Activated T-cell treated with anti-CD3 and anti-CD28 coated beads for 4 hours (primary cell): ENCODE data around the gene FAM237B.

ENCODE experiments used
- DNase-seq: peaks from one replicate; pipeline ENCODE4 v3.0.0-alpha.2; 2020

FAM237B gene

DNA sequence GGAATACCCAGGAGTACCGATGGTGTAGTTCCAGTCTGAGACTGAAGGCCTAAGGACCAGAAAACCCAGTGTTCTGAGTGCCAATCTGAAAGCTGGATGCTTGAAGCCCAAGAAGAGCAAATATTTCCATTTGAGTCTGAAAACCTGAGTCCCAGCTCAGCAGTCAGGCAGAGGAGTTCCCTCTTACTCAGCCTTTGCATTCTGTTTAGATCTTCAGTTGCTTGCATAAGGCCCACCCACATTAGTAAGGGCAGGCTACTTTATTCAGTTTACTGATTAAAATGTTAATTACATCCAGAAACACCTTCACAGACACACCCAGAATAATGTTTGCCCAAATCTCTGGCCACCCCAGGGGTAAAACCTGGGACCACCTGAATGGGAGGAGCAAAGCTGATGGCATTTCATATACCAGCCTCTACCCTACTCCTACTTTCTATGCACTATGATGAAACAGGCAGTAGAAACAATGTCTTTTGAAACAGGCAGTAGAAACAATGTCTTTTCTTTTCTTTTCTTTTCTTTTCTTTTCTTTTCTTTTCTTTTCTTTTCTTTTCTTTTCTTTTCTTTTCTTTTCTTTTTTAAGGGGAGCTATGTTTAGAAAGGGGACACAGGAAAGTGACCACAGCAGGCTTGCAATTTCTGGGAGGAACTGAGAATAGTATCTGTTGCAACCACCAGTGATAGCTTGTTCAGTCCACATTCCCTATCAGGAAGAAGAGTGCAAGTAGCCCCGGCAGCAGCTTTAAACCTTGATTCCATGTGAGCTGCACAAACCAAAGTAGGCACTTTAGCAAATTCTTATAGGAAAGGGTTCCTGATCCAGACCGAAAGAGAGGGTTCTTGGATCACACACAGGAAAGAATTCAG is 30.6 kb downstream of the FAM237B start:
- DNase-seq, result no peak

DNA sequence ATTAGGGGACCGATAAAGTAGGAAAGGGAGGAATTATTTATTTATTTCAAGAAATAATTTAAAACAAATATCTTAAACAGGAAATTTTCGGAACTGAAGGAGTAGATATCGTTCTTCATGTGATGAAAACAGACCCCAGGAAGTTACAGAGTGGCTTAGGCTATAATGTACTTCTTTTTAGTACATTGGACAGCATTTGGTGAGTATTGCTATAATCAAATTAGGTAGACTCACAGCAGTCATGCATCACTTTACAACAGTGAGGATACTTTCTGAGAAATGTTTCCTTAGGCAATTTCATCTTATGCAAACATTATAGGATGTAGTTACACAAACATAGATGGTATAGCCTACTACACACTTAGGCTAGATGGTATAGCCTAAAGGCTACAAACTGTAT is 33.0 kb downstream of the FAM237B start:
- no peak for DNase-seq

DNA sequence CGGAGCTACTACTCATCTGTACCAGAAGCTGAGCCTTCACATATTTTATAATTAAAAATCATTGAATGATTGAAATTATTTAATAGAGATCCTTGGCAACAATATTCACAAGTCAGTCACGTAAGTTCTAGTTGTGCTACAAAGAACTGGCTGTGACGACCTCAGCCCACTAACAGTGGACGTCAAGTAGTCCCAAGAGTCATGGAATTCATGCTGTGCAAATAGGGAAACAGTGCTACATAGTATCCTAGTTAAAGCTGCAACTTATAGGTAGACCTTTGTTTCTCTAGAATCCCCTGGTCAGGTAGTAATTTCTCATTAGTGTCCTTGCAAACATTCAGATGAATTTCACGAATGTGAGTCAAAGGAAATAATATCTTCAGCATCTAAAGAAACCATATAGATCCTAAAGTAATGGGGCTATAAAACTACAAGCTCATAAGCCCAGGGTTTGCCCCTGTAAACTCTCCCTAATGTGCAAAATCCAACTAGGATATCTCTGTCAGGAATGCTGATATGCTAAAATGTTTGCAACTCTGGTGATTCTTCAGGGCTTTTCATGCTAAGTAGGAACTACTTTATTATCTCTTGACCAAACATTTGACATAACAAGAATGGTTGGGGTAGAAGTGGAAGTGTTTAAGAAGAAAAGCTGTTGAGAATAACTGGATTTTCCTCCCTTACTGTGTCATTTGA is 44.9 kb downstream of the FAM237B start:
- DNase-seq, result no peak

DNA sequence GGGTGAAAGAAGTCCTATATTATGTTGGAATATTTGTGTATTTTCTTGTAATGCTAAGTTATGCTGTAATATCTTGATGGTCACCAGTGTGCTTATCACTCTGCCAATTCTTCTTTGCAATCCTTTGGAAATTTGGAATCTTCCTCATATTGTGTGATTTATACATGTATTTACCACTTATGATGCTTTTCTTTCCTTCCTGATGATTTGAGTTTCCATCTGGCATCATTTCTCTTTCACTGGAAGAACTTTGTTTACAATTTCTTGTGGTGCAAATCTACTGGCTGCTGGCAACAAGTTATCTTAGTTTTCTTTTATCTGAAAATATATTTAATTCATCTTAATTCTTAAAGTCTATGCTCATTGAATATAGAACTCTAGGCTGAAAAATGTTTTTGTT is 46.9 kb downstream of the FAM237B start:
- no peak for DNase-seq

DNA sequence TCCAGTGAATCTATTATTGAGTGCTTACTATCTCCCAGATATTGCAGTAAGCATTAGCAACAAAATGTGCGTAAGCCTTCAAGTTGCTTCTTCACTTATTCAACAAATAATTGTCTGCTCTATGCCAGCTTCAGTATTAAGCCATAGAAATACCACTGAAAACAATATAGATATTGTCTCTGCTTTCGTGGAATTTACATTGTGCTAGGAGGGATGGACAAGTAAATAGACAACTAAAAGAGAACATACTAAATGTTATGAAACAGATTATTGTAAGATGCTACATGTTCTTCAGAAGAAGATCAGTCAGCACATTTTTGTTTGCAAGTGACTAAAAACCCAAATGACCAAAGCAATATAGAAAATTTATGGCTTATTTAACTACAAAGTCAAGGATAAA is 48.9 kb downstream of the FAM237B start:
- no peak for DNase-seq

DNA sequence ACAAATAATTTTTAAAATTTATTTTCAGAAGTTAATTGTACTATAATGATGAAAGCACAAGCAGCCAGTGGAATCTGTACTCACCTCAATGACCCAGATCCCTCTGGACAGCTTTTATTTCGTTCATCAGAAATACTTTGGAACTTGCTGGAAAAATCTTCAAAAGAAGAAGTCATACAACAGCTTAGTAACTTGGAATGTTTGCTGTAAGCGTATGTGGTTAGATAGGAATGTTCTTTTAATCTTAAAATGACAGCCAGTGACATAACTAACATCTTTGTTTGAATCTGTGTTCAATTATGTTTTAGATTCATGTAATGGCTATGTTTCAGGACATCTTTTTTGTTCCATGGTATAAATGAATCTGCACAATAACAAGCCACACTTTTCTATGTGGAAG is 49.4 kb downstream of the FAM237B start:
- no peak for DNase-seq

DNA sequence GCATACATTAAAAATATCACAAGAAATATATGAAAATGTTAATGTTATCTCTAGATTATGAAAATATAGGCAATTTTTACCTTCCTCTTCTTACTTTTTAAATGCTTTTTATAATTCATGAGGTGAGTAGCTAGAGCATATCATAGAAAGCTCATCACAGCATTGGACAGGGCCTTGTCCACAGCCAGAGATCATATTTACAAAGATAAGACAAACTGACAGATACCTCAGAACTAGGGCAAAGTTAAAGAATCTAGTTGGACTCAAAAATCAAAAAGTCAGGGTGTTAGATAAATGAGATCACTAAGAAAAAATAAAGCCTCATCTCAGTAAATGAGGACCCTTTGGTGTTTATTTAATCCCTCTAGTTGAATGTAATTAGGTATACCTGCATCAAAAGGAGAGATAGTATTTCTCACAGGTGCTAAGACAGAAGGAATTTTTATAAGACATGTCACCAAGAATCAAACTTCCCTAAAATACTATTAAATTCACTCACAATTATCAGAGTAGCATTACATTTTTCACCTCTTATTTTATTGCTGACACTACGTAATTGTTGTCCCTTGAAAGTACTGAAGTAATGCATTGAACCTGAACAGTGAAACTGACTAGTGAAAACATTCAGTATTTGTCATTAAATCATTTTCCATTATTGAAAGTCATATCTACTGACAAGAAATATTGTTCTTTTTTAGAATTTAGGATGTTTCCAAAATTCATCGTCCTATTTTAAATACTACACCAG is 50.5 kb downstream of the FAM237B start:
- no peak for DNase-seq

DNA sequence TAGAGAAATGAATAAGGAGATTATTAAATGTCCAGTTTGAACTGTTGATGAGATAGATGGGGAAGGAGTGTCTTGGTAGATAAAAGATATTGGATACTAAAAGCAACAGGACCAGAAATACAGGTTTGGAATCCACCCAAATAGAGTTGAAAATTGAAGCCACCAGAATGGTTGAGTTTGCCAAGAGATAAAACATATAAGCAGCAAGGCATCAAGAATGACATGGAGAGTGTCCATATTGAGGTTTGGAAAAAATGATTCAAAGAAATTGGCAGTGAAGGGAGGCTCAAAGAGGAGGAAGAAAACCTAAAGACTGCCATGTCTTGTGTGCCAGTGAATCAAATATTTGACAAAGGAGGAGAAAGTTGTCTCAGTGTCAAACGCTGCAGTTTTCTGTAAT is 51.9 kb downstream of the FAM237B start:
- no peak for DNase-seq

DNA sequence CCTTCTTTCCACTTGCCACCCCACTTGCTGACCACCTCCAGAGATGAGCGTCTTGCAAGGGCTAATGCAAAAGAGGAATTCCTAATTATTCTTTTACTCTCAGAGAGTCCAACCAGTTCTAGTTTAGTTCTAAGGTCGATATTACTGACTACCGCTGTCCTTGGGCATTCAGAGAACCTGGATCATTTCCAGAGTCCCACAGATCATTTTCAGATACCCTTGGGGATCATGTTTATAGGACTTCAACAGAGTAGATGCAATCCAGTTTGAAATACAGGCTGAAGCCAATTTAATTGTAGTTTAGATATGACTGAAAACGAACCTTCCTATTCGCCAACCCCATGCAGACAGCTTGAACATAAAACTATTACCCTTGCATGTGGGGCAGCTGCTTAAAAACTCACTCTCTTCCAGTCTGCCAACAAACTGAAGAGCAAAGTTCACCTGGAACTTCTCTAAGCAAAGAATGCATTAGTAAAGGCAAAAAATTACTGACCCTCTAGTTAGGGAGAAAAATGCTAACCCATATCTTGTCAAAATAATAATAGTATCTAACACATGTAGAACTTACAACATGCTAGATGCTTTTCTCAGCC is 53.7 kb downstream of the FAM237B start:
- DNase-seq, result no peak

DNA sequence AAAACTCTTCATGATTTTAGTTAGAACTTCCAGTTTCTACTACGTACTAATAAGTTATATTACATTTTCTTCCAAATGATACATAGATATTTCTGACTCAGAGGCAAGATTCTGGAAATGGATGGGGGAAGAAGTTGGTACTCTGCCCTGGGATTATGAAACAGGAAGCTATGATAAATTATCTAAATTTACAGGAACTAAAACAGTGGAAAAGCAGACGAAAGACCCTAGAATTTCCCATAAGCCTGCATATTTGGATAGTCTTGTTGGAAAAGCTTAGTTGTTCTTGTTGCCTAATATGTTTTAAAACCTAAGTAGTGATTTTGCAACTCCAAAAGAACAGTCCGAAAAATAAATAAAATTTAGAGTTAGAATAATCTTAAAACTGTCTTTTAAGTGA is 54.3 kb downstream of the FAM237B start:
- DNase-seq, result no peak
